Activated CD8-positive, alpha-beta T cell treated with anti-CD3 and anti-CD28 coated beads for 36 hours (primary cell): ENCODE measurements around the gene MTURN. TPM values are rescaled to one million over a fixed set of nuclear protein-coding genes. Genes with fewer than 3 reads are reported as not detected.

Experiments
- ATAC-seq: fragments of 200-7000 bp; cut with Tn5 transposase; one replicate; pipeline ENCODE4 v1.10.0; 2021; ENCODE audit warnings: mild to moderate bottlenecking, moderate library complexity
- CTCF ChIA-PET: fragments of 350-600 bp; sonication (Branson Sonifier 250); formaldehyde crosslinking; loops from one replicate; lab custom pipeline; 2021; ENCODE audit warnings: antibody characterized with exemption; lab: Charles Lee
- POLR2A ChIA-PET: fragments of 350-600 bp; sonication (Branson Sonifier 250); formaldehyde crosslinking; loops from one replicate; lab custom pipeline; 2021; ENCODE audit warnings: antibody characterized with exemption; lab: Charles Lee
- DNase-seq: peaks from one replicate; pipeline ENCODE4 v3.0.0-alpha.2; 2020
- H3K27ac Mint-ChIP-seq: one replicate; pipeline ENCODE4 v1.8.0; 2021; ENCODE audit warnings: mild to moderate bottlenecking, mixed read lengths
- H3K27me3 Mint-ChIP-seq: one replicate; pipeline ENCODE4 v1.8.0; 2021; ENCODE audit warnings: mixed read lengths
- H3K36me3 Mint-ChIP-seq: one replicate; pipeline ENCODE4 v1.8.0; 2021; ENCODE audit warnings: low read depth, mixed read lengths
- H3K4me1 Mint-ChIP-seq: one replicate; pipeline ENCODE4 v1.8.0; 2021; ENCODE audit warnings: low read depth, mixed read lengths
- H3K4me3 Mint-ChIP-seq: one replicate; pipeline ENCODE4 v1.8.0; 2021; ENCODE audit warnings: mild to moderate bottlenecking, moderate library complexity, mixed read lengths
- H3K9me3 Mint-ChIP-seq: one replicate; pipeline ENCODE4 v1.8.0; 2021; ENCODE audit warnings: mixed read lengths
- intact Hi-C: fragments of 100-400 bp; cut with micrococcal nuclease; formaldehyde crosslinking; loops from one replicate; pipeline ENCODE4 v1.10.0; 2022
- total RNA-seq, 2 experiments: library from RNA; stranded (reverse); gene quantifications; one replicate each; pipeline ENCODE4 v1.2.3, GENCODE V29; 2021
- TF ChIP-seq, protein P1 (sequence below): fragments of 200-600 bp; IDR thresholded peaks from one replicate; pipeline ENCODE4 v1.8.0; 2022; ENCODE audit warnings: antibody characterized with exemption, mild to moderate bottlenecking

Gene MTURN
- total RNA-seq, 2 experiments from 2014 or later = 3.2 to 3.3 TPM

DNA sequence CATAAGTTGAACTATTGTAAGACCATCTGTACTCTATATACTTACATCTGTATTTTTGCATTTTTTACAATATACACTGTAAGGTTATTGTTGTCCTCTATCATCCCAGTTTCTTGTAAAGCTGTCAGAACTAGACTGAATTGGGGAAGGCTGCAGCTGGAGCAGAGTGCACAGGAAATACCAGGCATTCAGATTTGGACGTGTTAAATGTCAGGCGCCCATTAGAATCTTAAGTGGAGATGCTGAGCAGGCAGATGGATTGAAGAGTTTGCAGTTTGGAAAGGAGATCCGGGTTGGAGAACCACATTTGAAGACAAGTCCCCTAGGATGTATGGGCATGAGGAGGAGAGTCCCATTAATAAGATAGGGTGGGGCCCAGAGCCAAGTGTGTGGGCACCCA, 40.4 kb downstream of the MTURN start:
- no peaks in the 10 kb centered on the region for H3K36me3 Mint-ChIP-seq
- TF ChIP-seq, protein P1, sequence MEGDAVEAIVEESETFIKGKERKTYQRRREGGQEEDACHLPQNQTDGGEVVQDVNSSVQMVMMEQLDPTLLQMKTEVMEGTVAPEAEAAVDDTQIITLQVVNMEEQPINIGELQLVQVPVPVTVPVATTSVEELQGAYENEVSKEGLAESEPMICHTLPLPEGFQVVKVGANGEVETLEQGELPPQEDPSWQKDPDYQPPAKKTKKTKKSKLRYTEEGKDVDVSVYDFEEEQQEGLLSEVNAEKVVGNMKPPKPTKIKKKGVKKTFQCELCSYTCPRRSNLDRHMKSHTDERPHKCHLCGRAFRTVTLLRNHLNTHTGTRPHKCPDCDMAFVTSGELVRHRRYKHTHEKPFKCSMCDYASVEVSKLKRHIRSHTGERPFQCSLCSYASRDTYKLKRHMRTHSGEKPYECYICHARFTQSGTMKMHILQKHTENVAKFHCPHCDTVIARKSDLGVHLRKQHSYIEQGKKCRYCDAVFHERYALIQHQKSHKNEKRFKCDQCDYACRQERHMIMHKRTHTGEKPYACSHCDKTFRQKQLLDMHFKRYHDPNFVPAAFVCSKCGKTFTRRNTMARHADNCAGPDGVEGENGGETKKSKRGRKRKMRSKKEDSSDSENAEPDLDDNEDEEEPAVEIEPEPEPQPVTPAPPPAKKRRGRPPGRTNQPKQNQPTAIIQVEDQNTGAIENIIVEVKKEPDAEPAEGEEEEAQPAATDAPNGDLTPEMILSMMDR = no peak

DNA sequence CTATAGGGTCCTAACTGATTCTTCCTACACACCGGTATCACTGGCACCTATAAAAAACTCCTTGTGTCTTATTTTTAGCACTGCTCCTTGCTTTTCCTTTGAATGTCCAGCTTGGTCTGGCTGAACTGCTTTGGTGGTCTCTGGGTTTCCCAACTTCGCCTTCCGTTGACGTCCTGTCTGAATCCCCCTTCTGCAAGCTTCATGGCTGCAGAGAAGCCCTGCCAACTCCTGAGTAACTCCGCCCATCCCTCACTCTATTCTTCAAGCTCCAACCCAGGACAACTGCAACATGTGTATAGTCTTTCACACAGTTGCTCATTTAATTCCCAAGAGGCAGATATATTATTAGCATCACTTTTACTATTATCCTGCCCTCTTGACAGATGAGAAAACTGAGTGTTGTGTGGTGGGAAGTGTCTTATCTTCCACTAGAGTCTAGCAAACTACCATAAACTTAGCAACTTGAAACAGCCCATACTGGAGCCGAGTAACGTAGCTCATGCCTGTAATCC, 40.9 kb downstream of the MTURN start:
- no peaks in the 10 kb centered on the region for H3K27me3 Mint-ChIP-seq
- ATAC-seq (no peak), DNase-seq (no peak)
- ChIA-PET CTCF (no interaction called here), POLR2A (interaction anchor here (0.9 kb wide), 1 partner anchor 105 kb away, joined by 3 read pairs; no protein-coding TSS in a partner anchor)
- peaks cover 6% of the 10 kb centered on the region for H3K4me1 Mint-ChIP-seq
- no peak overlapping the region for H3K4me3 Mint-ChIP-seq
- TF ChIP-seq, protein P1 = no peak
- H3K27ac Mint-ChIP-seq = no peak overlapping the region
- no peaks in the 10 kb centered on the region for H3K9me3 Mint-ChIP-seq
- no peaks in the 10 kb centered on the region for H3K36me3 Mint-ChIP-seq
- intact Hi-C loops = no loop called here

More for the DNA sequence above, 40.4 kb downstream of the MTURN start:
- Mint-ChIP-seq H3K27me3 (no peaks in the 10 kb centered on the region), H3K4me1 (peaks cover 6% of the 10 kb centered on the region), H3K27ac (no peak overlapping the region), H3K4me3 (no peak overlapping the region), H3K9me3 (no peaks in the 10 kb centered on the region)
- ATAC-seq (no peak), DNase-seq (no peak)
- intact Hi-C loops = no loop called here
- ChIA-PET POLR2A (interaction anchor here (0.9 kb wide), 1 partner anchor 105 kb away, joined by 3 read pairs; no protein-coding TSS in a partner anchor), CTCF (no interaction called here)

DNA sequence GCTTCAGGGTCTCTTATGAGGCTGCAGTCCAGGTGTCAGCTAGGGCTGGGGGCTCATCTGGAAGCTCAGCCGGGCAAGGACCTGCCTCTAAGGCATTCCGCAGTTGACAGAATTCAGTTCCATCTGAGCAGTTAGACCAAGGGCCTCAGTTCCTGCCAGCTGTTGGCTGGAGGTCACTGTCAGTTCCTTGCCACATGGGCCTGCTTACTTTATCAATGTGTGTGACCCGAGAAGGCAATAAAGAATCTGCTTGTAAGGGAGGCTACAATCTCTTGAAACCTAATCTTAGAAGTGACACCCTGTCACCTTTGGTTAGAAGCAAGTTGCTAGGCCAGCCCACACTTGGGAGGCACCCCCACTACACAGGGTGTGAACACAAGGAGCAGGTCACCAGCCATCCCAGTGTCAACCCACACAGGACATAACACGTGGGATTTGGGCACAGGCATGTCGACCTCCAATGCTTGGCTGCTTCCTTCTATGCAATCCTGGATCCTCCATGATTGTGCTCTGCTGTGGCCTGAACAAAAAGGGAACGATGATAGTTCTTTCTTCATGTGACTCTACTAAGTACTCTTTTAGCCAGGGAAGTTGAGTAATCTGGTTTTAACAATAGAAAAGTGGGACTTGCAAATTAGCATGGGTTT, 41.8 kb downstream of the MTURN start:
- ChIA-PET CTCF (interaction anchor here (1.6 kb wide), 1 partner anchor 12 kb away, joined by 5 read pairs; no protein-coding TSS in a partner anchor), POLR2A (no interaction called here)
- DNase-seq = no peak
- intact Hi-C loops = no loop called here
- H3K27me3 Mint-ChIP-seq = no peaks in the 10 kb centered on the region
- peaks cover 6% of the 10 kb centered on the region for H3K4me1 Mint-ChIP-seq
- H3K9me3 Mint-ChIP-seq = no peaks in the 10 kb centered on the region
- no peak overlapping the region for H3K4me3 Mint-ChIP-seq
- no peaks in the 10 kb centered on the region for H3K36me3 Mint-ChIP-seq
- TF ChIP-seq, protein P1 = no peak
- ATAC-seq = no peak
- H3K27ac Mint-ChIP-seq = no peak overlapping the region

DNA sequence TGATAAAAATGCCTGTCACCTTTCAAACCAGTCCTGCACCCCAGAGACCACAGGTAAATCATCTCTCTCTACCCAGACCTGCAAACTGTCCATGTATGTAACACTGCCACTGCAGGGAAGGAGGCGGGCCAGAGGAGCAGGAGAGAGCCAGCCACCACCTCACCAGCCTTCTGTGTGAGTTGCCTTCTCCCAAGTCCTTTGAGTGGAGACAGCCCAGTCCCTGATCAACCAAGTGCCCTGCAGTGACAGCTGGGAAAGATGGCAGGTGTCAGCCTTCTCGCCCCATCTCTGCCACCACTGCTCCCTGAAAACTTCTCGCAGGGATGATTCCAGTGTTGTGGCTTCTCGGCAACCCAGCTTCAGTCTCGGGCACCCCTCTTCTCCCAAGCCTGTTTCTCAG, 42.4 kb downstream of the MTURN start:
- DNase-seq (no peak), ATAC-seq (no peak)
- ChIA-PET CTCF (interaction anchor here (1.1 to 1.6 kb wide), 2 partner anchors 13 to 387 kb away, joined by 4 to 5 read pairs; no protein-coding TSS in a partner anchor), POLR2A (no interaction called here)
- TF ChIP-seq, protein P1 = no peak
- Mint-ChIP-seq H3K27ac (no peak overlapping the region), H3K4me3 (no peak overlapping the region), H3K9me3 (no peaks in the 10 kb centered on the region), H3K4me1 (peaks cover 6% of the 10 kb centered on the region), H3K27me3 (no peaks in the 10 kb centered on the region), H3K36me3 (no peaks in the 10 kb centered on the region)
- intact Hi-C loops = no loop called here

DNA sequence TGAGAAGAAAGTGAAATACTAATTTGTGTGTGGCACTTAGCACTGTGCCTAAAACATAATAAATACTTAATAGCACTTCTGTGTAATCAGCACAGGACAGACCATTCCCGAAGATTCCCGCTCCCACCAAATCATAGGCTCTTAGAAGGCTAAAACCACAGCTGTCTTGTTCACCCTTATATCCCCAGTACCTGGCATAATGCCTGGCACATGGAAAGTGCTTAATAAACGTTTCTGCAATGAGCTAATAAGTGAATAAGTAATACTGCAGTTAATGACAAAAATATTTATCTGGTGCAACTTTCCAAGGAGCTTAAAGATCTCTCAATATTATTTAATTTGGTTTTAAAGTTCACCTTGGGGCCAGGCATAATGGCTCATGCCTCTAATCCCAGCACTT, 43.2 kb downstream of the MTURN start:
- DNase-seq = no peak
- no peak for ATAC-seq
- Mint-ChIP-seq H3K27ac (no peak overlapping the region), H3K4me1 (peaks cover 6% of the 10 kb centered on the region), H3K27me3 (no peaks in the 10 kb centered on the region), H3K36me3 (no peaks in the 10 kb centered on the region), H3K4me3 (no peak overlapping the region), H3K9me3 (no peaks in the 10 kb centered on the region)
- TF ChIP-seq, protein P1 = no peak
- intact Hi-C loops = no loop called here
- CTCF ChIA-PET = interaction anchor here (1.1 to 1.6 kb wide), 2 partner anchors 13 to 386 kb away, joined by 4 to 5 read pairs; no protein-coding TSS in a partner anchor
- POLR2A ChIA-PET = no interaction called here
